GM19324 (cell line): ENCODE data around the gene GPLD1.
A peak's percentile ranks its signal among the peaks of the same experiment; 100 is the strongest.
"Not testable (repeated sequence)": the region's sequence is repeated elsewhere in the genome, so short reads cannot be mapped to it uniquely, and the experiment has no call there.

Experiments used
- ATAC-seq: cut with Tn5 transposase; IDR thresholded peaks from one replicate; pipeline ENCODE4 v1.9.1; 2021; ENCODE audit warnings: mild to moderate bottlenecking, moderate library complexity; ENCODE audit not compliant: unreplicated experiment, low FRiP score

The GPLD1 gene, protein sequence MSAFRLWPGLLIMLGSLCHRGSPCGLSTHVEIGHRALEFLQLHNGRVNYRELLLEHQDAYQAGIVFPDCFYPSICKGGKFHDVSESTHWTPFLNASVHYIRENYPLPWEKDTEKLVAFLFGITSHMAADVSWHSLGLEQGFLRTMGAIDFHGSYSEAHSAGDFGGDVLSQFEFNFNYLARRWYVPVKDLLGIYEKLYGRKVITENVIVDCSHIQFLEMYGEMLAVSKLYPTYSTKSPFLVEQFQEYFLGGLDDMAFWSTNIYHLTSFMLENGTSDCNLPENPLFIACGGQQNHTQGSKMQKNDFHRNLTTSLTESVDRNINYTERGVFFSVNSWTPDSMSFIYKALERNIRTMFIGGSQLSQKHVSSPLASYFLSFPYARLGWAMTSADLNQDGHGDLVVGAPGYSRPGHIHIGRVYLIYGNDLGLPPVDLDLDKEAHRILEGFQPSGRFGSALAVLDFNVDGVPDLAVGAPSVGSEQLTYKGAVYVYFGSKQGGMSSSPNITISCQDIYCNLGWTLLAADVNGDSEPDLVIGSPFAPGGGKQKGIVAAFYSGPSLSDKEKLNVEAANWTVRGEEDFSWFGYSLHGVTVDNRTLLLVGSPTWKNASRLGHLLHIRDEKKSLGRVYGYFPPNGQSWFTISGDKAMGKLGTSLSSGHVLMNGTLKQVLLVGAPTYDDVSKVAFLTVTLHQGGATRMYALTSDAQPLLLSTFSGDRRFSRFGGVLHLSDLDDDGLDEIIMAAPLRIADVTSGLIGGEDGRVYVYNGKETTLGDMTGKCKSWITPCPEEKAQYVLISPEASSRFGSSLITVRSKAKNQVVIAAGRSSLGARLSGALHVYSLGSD

GRCh38 chr6:24489470-24489869 is at the start of gene GPLD1:
Gene GPLD1 (minus strand): TSS chr6:24489578. CDS start chr6:24489511, 67 bp downstream.
- ATAC-seq, result no peak

- no peak for ATAC-seq
These were observed 48.5 kb upstream of the GPLD1 start for GRCh38 chr6:24537771-24538385.

DNA sequence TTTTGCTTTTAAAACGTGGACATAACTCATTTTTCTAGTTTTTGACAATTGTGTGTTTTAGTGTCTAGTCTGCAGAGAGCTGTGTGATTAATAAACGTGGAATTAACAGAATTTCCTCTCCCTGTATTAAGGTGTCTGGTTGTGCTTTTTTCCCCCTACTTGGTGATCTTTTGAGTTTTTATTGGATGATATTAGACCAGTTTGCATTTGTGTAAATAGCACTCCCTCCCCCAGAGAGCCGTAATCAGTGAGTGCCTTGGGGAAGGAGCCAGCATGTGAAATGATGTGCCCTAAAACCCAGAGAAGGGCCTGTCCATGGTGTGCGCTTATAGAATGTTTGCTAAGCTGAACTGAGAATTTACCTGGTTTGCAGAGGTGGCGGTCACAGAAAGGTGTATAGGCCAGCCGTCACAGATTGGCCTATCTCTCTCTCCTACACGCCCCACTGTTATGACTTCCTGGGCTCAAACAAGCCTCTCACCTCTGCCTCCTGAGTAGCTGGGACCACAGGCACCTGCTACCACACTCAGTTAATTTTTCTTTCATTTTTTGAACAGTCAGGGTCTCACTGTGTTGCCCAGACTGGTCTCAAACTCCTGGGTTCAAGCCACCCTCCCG is 47.8 kb upstream of the GPLD1 start:
- ATAC-seq, result no peak

- ATAC-seq, result no peak
These were observed 47.1 kb upstream of the GPLD1 start for GRCh38 chr6:24536466-24536865.

- ATAC-seq, result no peak
These were observed 45.8 kb upstream of the GPLD1 start for GRCh38 chr6:24535210-24535609.

DNA sequence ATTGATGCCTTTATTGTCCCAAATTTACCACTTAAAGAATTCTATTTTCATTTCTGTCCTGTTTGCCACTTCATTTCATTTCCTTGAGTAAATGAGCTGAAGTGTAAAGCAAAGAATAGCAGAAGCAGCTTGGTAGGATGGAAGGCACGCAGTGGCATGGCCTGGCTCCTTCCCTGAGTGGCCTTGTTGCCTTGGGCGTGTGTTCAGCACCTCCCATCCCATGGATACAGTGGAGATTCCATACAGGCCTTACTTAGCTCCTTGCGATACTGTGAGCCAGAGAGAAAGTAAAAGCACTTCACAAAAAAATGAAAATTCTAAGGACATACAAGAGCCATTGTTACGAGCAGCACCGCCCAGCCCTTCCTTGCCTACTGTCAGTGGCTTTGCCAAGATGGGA is 45.0 kb upstream of the GPLD1 start:
- no peak for ATAC-seq

- ATAC-seq, result no peak
These were observed 40.6 kb upstream of the GPLD1 start for GRCh38 chr6:24529985-24530384.

DNA sequence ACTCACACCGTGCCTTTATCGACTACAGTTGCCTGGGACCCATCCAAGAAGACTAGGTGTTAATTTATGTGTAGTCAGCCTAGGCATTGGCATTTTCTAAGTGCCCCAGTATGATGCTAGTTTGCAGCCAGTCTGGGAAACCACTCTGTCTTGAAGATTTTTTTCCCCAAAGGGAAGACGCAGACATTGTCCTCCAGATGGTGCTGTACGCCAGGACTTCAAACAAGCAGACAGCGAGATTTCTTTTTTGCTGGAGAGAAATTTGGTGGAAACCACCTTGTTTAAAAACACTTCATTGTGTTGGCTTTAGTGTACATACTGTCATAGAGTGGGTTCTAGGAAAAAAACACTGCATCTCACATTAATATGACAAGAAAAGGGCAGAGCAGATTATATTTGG is 35.4 kb upstream of the GPLD1 start:
- ATAC-seq, result no peak

DNA sequence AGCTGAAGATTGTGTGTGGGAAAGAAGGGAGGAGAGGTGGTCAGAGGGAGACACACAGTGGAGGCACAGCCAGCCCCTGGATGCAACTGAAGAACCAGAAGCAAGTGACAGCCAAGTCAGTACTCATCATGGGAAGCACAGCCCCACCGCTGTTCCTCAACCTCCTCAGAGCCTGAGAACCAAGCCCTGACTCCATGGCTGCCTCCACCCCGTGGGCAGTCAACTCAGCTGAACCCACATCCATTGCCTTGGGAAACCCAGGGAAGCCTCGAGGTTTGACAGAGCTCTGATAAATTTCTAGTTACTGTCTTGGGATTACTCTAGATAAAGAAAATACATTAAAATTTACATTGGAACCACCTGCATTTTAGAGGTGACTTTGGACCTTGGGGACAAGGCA is 35.0 kb upstream of the GPLD1 start:
- ATAC-seq, result no peak

DNA sequence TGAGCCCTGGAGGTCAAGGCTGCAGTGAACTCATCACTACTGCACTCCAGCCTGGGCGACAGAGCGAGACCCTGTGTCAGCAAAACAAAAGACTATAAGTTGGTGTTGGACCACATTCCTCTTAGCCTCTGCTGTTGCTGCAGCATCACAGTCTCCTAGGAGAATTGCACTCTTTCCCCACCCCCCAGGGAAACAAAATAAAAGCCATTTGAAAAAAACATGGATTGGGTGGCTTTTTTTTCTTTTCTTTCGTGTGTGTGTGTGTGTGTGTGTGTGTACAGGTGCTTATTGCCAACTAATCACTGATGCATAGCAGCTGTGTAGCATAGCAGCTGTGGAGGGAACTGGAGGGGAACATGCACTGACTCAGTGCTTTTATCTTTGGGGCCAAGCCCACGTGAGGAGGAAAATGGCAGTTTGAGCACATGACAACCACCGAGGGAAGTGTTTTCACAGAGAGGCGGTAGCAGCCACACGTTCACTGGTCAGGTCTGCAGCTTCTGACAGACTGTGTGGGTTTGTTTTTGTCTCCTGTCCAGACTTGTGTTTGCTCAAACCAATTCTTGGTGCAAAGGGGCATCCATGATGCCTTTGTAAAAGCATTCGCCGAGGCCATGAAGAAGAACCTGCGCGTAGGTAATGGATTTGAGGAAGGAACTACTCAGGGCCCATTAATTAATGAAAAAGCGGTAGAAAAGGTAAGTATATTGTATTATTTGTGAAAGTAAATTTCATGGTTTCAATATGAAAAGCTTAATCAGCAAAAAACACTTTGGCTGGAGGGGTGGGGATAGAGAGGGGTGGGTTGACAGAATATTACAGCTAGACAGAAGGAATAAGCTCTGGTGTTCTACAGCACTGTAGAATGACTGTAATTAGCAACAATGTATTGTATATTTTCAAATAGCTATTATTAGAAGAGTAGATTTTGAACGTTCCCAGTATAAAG is 33.1 kb upstream of the GPLD1 start:
- no peak for ATAC-seq

DNA sequence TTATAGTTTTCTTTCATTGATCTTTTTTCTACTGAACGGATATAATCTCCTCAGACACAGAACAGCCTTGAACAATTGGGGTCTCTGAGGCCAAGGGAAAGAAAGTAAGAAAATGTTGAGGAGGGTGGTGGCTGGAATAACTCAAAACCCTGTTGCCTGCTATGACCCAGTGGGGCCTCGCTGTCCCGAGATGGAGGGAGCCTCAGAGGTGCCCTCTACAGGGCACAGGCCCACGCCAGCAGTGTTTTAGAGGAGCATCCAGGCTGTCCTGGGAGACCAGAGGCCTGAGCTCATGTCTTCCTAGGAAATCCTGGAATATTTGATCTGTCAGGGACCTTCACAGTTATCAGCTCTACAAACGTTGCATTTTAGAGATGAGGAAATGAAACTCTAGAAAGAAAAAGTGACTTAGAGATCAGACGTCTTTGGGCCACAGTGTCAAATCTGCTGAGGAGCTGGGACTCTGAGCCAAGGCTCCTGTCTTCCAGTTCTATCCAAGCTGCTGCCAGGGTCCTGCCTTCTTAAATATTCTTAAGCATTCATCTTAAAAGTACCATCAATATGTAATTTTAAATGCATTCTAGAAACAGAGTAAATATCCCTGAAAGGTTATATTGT is 31.7 kb upstream of the GPLD1 start:
- ATAC-seq, result peak; percentile 55

- ATAC-seq, result peak; percentile 80
These were observed 28.5 kb upstream of the GPLD1 start for GRCh38 chr6:24517659-24518543.

- no peak for ATAC-seq
These were observed 24.2 kb upstream of the GPLD1 start for GRCh38 chr6:24513602-24514001.

GRCh38 chr6:24511976-24512375 is 22.6 kb upstream of the GPLD1 start:
- not testable (repeated sequence) for ATAC-seq

- no peak for ATAC-seq
These were observed 17.6 kb upstream of the GPLD1 start for GRCh38 chr6:24506814-24507520.

DNA sequence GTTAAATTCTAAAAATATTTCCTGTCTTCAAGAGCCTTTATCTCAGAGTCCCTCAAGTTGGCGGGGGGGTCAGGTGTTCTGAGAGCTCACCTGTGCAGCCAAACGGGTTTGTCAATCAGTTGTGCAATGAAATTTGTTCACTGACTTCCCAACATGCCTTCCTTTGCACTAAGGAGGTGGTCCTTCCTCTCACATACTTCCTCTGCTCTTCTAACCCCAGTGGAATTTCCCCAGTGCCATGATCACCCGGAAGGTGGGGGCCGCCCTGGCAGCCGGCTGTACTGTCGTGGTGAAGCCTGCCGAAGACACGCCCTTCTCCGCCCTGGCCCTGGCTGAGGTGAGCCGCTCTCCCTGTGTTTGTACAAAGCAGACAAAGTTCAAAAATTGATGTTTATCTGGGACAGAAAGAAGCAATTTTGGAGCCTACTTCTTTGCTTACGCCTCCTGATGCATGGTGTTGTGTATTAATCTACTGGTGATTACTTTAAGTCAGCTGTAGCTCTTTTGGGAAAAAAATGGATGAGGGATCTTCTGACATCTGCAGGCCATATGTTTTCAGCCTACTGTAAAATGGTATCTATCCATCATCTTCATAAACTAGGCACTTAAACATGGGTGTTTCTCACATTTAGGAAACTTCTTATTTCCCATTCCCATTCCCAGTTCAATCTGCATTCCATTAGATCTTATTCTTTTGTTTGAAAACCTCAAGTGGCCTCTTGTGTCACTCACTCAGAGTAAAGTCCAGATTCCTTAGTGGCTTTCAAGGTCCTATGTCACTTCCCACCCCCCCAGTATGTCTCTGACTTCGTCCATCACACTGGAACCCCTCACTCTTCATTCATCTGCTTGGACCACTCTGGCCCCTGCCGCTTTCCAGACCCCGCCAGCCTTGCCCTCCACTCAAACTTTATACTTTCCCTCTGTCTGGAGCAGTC is 15.5 kb upstream of the GPLD1 start:
- no peak for ATAC-seq

GRCh38 chr6:24504287-24504648 is 14.9 kb upstream of the GPLD1 start:
- ATAC-seq, result no peak
